Endothelial cell of umbilical vein (primary cell): Measurements from ENCODE around the gene UNC119. TPM values are rescaled to one million over a fixed set of nuclear protein-coding genes. Genes with fewer than 3 reads are reported as not detected.

ENCODE experiments used
- BruUV-seq: library from RNA; stranded (reverse); fragments of 400-500 nt; replicated peaks from 2 replicates; lab custom pipeline; 2021; lab: Mats Ljungman, UMichigan
- CTCF ChIA-PET: fragments of 300-600, 350-600 bp; sonication (Branson Sonifier 250); formaldehyde crosslinking; loops from one replicate; lab custom pipeline; 2021; ENCODE audit warnings: antibody characterized with exemption, inconsistent platforms; lab: Charles Lee
- POLR2A ChIA-PET: fragments of 300-600, 350-600 bp; sonication (Branson Sonifier 250); formaldehyde crosslinking; loops from one replicate; lab custom pipeline; 2021; ENCODE audit warnings: antibody characterized with exemption, inconsistent platforms; lab: Charles Lee
- DNase-seq: peaks from one replicate; pipeline ENCODE4 v3.0.0-alpha.2; 2011; ENCODE audit warnings: low read depth, low spot score
- FAIRE-seq: peaks from 2 replicates; lab custom pipeline; 2011; peaks lifted over from hg19 to GRCh38; lab: Jason Lieb, UNC
- H2AFZ ChIP-seq: 2 replicates; pipeline ENCODE4 v1.6.0; 2012; ENCODE audit warnings: low read depth, low read length, control low read depth, inconsistent platforms
- H3K27ac ChIP-seq: 2 replicates; pipeline ENCODE4 v1.5.1; 2011; ENCODE audit warnings: low read depth, mild to moderate bottlenecking, control low read depth, low read length, moderate library complexity; ENCODE audit not compliant: insufficient read depth
- H3K27me3 ChIP-seq, 2 experiments: 2 replicates each; pipeline versions ENCODE4 v1.6.0 to v1.6.1; 2011; ENCODE audit warnings: low read length in 2 of 2, mixed read lengths in 1 of 2; ENCODE audit not compliant: control insufficient read depth in 2 of 2, insufficient read depth in 2 of 2
- H3K36me3 ChIP-seq, 2 experiments: 2 replicates in 1 of 2; 3 replicates in 1 of 2; pipeline ENCODE4 v1.5.1; 2011; ENCODE audit warnings: low read length in 2 of 2, mild to moderate bottlenecking in 1 of 2, moderate library complexity in 1 of 2; ENCODE audit not compliant: control insufficient read depth in 2 of 2, insufficient read depth in 2 of 2; ENCODE audit errors: extremely low read depth in 1 of 2
- H3K4me1 ChIP-seq: 3 replicates; pipeline ENCODE4 v1.5.1; 2011; ENCODE audit warnings: mild to moderate bottlenecking, low read length; ENCODE audit not compliant: control insufficient read depth, insufficient read depth; ENCODE audit errors: extremely low read depth
- H3K4me2 ChIP-seq: 2 replicates; pipeline ENCODE4 v1.6.1; 2011; ENCODE audit warnings: low read length, control low read depth, mixed read lengths; ENCODE audit not compliant: insufficient read depth
- H3K4me3 ChIP-seq, 3 experiments: fragments of 200-600 bp in 1 of 3; sonication (generic), shearing (Covaris generic) in 1 of 3; replicated peaks in 1 of 3; 2 replicates each; pipeline ENCODE4 v1.5.1; 2011 to 2016; ENCODE audit warnings: control low read depth in 3 of 3, low read length in 3 of 3, mild to moderate bottlenecking in 2 of 3, inconsistent platforms in 1 of 3, low read depth in 1 of 3, moderate library complexity in 1 of 3; ENCODE audit not compliant: insufficient read depth in 1 of 3
- H3K79me2 ChIP-seq: 2 replicates; pipeline ENCODE4 v1.6.0; 2012; ENCODE audit warnings: low read length, inconsistent platforms; ENCODE audit not compliant: control insufficient read depth, insufficient read depth
- H3K9ac ChIP-seq: replicated peaks from 2 replicates; pipeline ENCODE3; 2011; ENCODE audit warnings: low read length, control low read depth; ENCODE audit not compliant: insufficient read depth; ENCODE audit errors: extremely low read depth
- H3K9me1 ChIP-seq: replicated peaks from 3 replicates; pipeline ENCODE4 v1.6.0; 2011; ENCODE audit warnings: mild to moderate bottlenecking, low read length; ENCODE audit not compliant: control insufficient read depth, insufficient read depth; ENCODE audit errors: extremely low read depth
- H3K9me3 ChIP-seq: replicated peaks from 2 replicates; pipeline ENCODE4 v1.5.1; 2012; ENCODE audit warnings: low read length, inconsistent platforms; ENCODE audit not compliant: control insufficient read depth, insufficient read depth
- H4K20me1 ChIP-seq: replicated peaks from 2 replicates; pipeline ENCODE3; 2011; ENCODE audit warnings: mild to moderate bottlenecking, low read length; ENCODE audit not compliant: control insufficient read depth, insufficient read depth; ENCODE audit errors: extremely low read depth
- CTCF ChIP-seq, 2 donors: IDR thresholded peaks; 1 replicate in 1 of 2; 2 replicates in 1 of 2; pipeline ENCODE4 v1.5.1; 2011; ENCODE audit warnings: low read length in 2 of 2, mild to moderate bottlenecking in 2 of 2, moderate library complexity in 2 of 2, control low read depth in 1 of 2, inconsistent platforms in 1 of 2, low read depth in 1 of 2; ENCODE audit not compliant: insufficient read depth in 1 of 2; ENCODE audit errors: extremely low read depth in 1 of 2
- EZH2 ChIP-seq: IDR thresholded peaks from 2 replicates; pipeline ENCODE4 v1.6.1; 2012; ENCODE audit warnings: borderline replicate concordance, low read depth, mild to moderate bottlenecking, moderate library complexity, low read length, inconsistent platforms; ENCODE audit not compliant: severe bottlenecking
- FOS ChIP-seq: IDR thresholded peaks from 2 replicates; pipeline ENCODE4 v1.6.1; 2011; ENCODE audit warnings: mild to moderate bottlenecking, low read length, moderate library complexity, borderline replicate concordance; ENCODE audit not compliant: insufficient read depth
- GATA2 ChIP-seq: IDR thresholded peaks from 2 replicates; pipeline ENCODE4 v1.7.0; 2011; ENCODE audit warnings: low read depth, mild to moderate bottlenecking, moderate library complexity, mixed read lengths, low read length; ENCODE audit not compliant: insufficient read length, insufficient read depth
- JUN ChIP-seq: IDR thresholded peaks from 2 replicates; pipeline ENCODE4 v1.6.1; 2011; ENCODE audit warnings: borderline replicate concordance, low read depth; ENCODE audit not compliant: insufficient read length, insufficient read depth
- MAX ChIP-seq: IDR thresholded peaks from 2 replicates; pipeline ENCODE4 v1.6.1; 2011; ENCODE audit not compliant: insufficient read depth, insufficient read length
- MYC ChIP-seq: IDR thresholded peaks from one replicate; pipeline ENCODE4 v1.6.1; 2011; ENCODE audit warnings: mild to moderate bottlenecking, low read depth, low read length
- POLR2A ChIP-seq: IDR thresholded peaks from 2 replicates; pipeline ENCODE4 v1.6.1; 2012; ENCODE audit warnings: low read depth, mild to moderate bottlenecking, control low read depth, low read length
- POLR2AphosphoS5 ChIP-seq: IDR thresholded peaks from 2 replicates; pipeline ENCODE4 v1.6.1; 2012; ENCODE audit warnings: low read depth, mild to moderate bottlenecking, control low read depth, low read length, moderate library complexity; ENCODE audit not compliant: insufficient read depth
- dilution Hi-C: fragments of 300-500 bp; cut with MboI; formaldehyde crosslinking; loops from one replicate; pipeline ENCODE4 v1.15.0; 2019; ENCODE audit warnings: low sequenced_read_pairs; ENCODE audit not compliant: extremely low pct_ligation_motif_present
- intact Hi-C: fragments of 100-400 bp; cut with micrococcal nuclease; formaldehyde crosslinking; loops from one replicate; pipeline ENCODE4 v1.10.0; 2022
- polyA plus RNA-seq, 4 experiments: library from polyadenylated mRNA; depleted of rRNA in 3 of 4; stranded (reverse) in 3 of 4; unstranded in 1 of 4; fragments of >200 nt; gene quantifications; 2 replicates each; pipeline versions ENCODE4 v1.2.1 to v1.2.3, GENCODE V29; 2011 to 2012; ENCODE audit warnings: missing spikeins in 1 of 4
- total RNA-seq: library from RNA; stranded (reverse); gene quantifications from 2 replicates; pipeline ENCODE4 v1.2.3, GENCODE V29; 2021

UNC119 gene
- total and polyA plus RNA-seq, 2 donors (not counting 3 experiments of a cell fraction or from before 2014, with no cell fraction given): 26.3 to 67.8 TPM

GRCh38 chr17:28572259-28573039 is 20.0 kb upstream of the UNC119 start:
- Histone ChIP-seq H3K4me2 (peak overlapping the region; percentile 79), H4K20me1 (no peaks in the 10 kb centered on the region), H3K9me1 (no peaks in the 10 kb centered on the region), H3K79me2 (peaks cover 15% of the 10 kb centered on the region), H3K27ac (no peak overlapping the region), H3K4me1 (peaks cover 12% of the 10 kb centered on the region), H3K27me3 (no peaks in the 10 kb centered on the region), H3K9ac (no peak overlapping the region), H3K9me3 (no peaks in the 10 kb centered on the region), H3K4me3 (peak overlapping the region in 1 of 3 experiments; percentile 52), H3K36me3 (no peaks in the 10 kb centered on the region), H2AFZ (no peak overlapping the region)
- POLR2A ChIA-PET: no interaction called here
- no peak for DNase-seq
- no TSS peak for BruUV-seq
- CTCF ChIA-PET: interaction anchor here (0.9 to 1.8 kb wide), 5 partner anchors 20 to 78 kb away, joined by 3 to 9 read pairs (median 3); no protein-coding TSS in a partner anchor
- no peak for TF ChIP-seq MYC
- no peak for TF ChIP-seq FOS
- no peak for TF ChIP-seq EZH2
- no peak for TF ChIP-seq CTCF (IDR thresholded peaks at IDR 0.05; ENCODE audit: extremely low read depth in 1 of 2, insufficient read depth in 1 of 2, low read depth in 1 of 2, low read length in 2 of 2)
- no peak for TF ChIP-seq POLR2AphosphoS5
- TF ChIP-seq GATA2: no peak
- TF ChIP-seq JUN: no peak
- TF ChIP-seq POLR2A: no peak
- no peak for TF ChIP-seq MAX
- dilution Hi-C loops (no loop called here), intact Hi-C loops (no loop called here)
- no peak for FAIRE-seq
